TTC549 (cell line): ENCODE data around the gene SCAI.
"Not testable (repeated sequence)": the region's sequence is repeated elsewhere in the genome, so short reads cannot be mapped to it uniquely, and the experiment has no call there.

Experiments
- FAIRE-seq: peaks from 2 replicates; lab custom pipeline; 2012; peaks lifted over from hg19 to GRCh38; lab: Jason Lieb, UNC

The SCAI gene

GRCh38 chr9:125147401-125147951 lies 4.1 kb upstream of the SCAI start:
- no peak for FAIRE-seq

GRCh38 chr9:125146247-125146646 lies 2.9 kb upstream of the SCAI start:
- FAIRE-seq = no peak

GRCh38 chr9:125145425-125145824 lies 2.1 kb upstream of the SCAI start:
- FAIRE-seq = no peak

GRCh38 chr9:125142560-125143376 lies 560 bp downstream of the SCAI start:
- no peak for FAIRE-seq

GRCh38 chr9:125141751-125142150 lies 1.6 kb downstream of the SCAI start:
- no peak for FAIRE-seq

GRCh38 chr9:125141251-125141650 lies 2.1 kb downstream of the SCAI start:
- no peak for FAIRE-seq

GRCh38 chr9:125140576-125140975 lies 2.8 kb downstream of the SCAI start:
- FAIRE-seq = no peak

GRCh38 chr9:125137200-125137599 lies 6.1 kb downstream of the SCAI start:
- no peak for FAIRE-seq

GRCh38 chr9:125134976-125135375 lies 8.4 kb downstream of the SCAI start:
- no peak for FAIRE-seq

GRCh38 chr9:125133403-125134329 lies 9.7 kb downstream of the SCAI start:
- FAIRE-seq = no peak

- no peak for FAIRE-seq
Measured at GRCh38 chr9:125131778-125132177, 11.6 kb downstream of the SCAI start.

GRCh38 chr9:125126019-125126746 lies 17.1 kb downstream of the SCAI start:
- no peak for FAIRE-seq

GRCh38 chr9:125125523-125125922 lies 17.8 kb downstream of the SCAI start:
- no peak for FAIRE-seq

GRCh38 chr9:125121146-125121545 lies 22.2 kb downstream of the SCAI start:
- FAIRE-seq = no peak

GRCh38 chr9:125119643-125120286 lies 23.6 kb downstream of the SCAI start:
- FAIRE-seq = no peak

GRCh38 chr9:125118696-125119095 lies 24.6 kb downstream of the SCAI start:
- not testable (repeated sequence) for FAIRE-seq

- FAIRE-seq = not testable (repeated sequence)
Measured at GRCh38 chr9:125114503-125114902, 28.8 kb downstream of the SCAI start.

- FAIRE-seq = no peak
Measured at GRCh38 chr9:125110464-125110863, 32.9 kb downstream of the SCAI start.

GRCh38 chr9:125108541-125108940 lies 34.8 kb downstream of the SCAI start:
- FAIRE-seq = not testable (repeated sequence)

- no peak for FAIRE-seq
Measured at GRCh38 chr9:125106285-125106893, 36.9 kb downstream of the SCAI start.

- no peak for FAIRE-seq
Measured at GRCh38 chr9:125103770-125104460, 39.4 kb downstream of the SCAI start.
